GM21576 (cell line): ENCODE measurements around the gene CARD14.
"Not testable (repeated sequence)": the region's sequence is repeated elsewhere in the genome, so short reads cannot be mapped to it uniquely, and the experiment has no call there.

ENCODE experiments used
- ATAC-seq: cut with Tn5 transposase; IDR thresholded peaks from one replicate; pipeline ENCODE4 v1.9.1; 2021; ENCODE audit warnings: mild to moderate bottlenecking, moderate library complexity; ENCODE audit not compliant: unreplicated experiment

Gene CARD14

DNA sequence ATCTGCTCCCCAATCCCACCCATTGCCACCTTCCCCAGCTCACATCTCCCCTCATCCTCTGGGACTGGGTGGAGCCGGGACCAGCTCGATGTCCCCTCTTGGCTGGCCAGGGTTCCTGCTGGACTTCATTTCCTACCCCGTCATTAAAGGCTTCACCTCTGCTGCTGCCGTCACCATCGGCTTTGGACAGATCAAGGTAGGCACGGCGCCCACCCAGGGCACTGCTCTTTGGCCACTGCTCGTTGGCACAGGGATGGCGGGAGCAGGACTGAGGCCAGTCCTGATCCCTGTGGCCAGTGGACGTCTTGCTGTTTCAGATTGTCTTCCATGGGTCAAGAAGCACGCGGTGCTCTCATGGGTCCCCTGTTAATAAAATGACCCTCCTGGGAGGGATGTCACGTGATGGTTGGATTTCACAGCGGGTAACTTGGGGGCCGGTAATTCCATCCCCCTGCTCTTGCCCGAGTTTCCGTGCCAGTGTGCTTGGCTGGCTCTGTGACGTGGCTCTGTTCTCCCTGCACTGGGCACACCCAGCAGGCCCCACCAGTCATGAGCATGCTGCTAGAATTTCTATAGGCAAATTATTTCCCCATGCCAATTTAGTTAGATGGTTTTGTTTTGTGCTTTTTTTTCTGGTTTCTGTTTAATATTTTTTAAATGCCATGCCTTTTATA, 53.4 kb downstream of the CARD14 start:
- ATAC-seq, result no peak

GRCh38 chr17:80223838-80224497, 54.1 kb downstream of the CARD14 start:
- ATAC-seq, result no peak

- no peak for ATAC-seq
Measured at GRCh38 chr17:80224683-80225082, 54.9 kb downstream of the CARD14 start.

GRCh38 chr17:80225230-80225629, 55.4 kb downstream of the CARD14 start:
- no peak for ATAC-seq

- no peak for ATAC-seq
Measured at GRCh38 chr17:80227156-80227555, 57.3 kb downstream of the CARD14 start.

- no peak for ATAC-seq
Measured at GRCh38 chr17:80227666-80228065, 57.8 kb downstream of the CARD14 start.

- no peak for ATAC-seq
Measured at GRCh38 chr17:80228477-80228876, 58.6 kb downstream of the CARD14 start.

DNA sequence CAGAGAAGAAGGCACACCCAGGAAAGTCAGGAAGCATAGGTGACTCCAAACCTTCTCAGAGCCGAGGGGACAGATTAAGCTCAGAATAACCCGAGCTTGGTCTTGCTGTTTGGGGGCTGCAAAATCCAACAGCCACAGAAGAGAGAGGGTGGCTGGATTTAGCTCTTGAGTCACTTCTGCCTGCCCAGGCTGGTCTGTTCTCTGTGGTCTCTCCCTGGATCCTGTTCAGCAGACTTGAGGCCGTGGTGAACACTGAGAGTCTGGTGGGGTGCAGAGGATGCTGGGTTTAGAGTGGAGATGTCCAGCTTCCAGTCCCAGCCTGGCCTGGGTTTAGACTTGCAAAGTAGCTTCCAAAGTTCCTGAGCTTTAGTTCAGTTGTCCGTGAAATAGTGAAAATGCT, 59.2 kb downstream of the CARD14 start:
- no peak for ATAC-seq

- no peak for ATAC-seq
Measured at GRCh38 chr17:80232438-80232837, 62.6 kb downstream of the CARD14 start.

DNA sequence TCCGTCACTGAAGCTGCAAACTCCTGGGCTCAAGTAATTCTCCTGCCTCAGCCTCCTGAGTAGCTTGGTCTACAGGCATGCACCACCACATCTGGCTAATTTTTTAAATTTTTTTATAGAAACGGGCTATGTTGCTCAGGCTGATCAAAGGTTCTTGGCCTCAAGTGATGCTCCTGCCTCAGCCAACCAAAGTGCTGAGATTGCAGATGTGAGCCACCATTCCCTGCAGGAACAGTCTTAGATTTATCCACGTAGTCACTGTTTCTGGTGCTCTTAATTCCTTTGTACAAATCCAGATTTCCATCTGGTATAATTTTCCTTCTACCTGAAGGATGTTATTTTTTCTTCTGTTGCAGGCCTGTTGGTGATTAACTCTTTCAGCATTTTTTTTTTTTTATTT, 63.4 kb downstream of the CARD14 start:
- no peak for ATAC-seq

GRCh38 chr17:80236911-80237310, 67.1 kb downstream of the CARD14 start:
- no peak for ATAC-seq

- ATAC-seq, result no peak
Measured at GRCh38 chr17:80237386-80237785, 67.6 kb downstream of the CARD14 start.

DNA sequence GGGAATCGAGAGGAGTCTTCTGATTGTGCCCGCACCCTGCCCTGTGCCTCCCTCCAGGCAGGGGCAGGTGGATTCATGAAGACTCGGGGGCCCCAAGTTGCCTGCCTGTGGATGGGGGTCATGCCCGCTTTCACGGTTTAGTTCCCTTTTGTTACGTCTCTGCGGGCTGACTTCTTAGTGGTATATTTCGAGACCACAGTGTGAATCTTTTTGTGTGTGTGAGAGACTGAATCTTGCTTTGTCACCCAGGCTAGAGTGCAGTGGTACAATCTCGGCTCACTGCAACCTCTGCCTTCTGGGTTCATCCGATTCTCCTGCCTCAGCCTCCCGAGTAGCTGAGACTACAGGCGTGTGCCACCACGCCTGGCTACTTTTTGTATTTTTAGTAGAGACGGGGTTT, 72.7 kb downstream of the CARD14 start:
- ATAC-seq, result no peak

- ATAC-seq, result no peak
Measured at GRCh38 chr17:80243526-80244433, 74.0 kb downstream of the CARD14 start.

DNA sequence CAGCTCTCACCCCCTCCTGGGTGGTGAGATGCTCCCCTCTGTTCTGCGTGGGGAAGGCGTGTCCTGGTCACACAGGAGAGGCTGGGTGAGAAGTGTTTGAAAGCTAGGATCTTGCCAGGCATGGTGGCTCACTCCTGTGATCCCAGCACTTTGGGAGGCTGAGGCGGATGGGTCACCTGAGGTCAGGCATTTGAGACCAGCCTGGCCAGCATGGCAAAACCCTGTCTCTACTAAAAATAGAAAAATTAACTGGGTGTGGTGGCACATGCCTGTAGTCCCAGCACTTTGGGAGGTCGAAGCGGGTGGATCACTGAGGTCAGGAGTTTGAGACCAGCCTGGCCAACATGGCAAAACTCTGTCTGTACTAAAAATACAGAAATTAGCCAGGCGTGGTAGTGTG, 74.6 kb downstream of the CARD14 start:
- not testable (repeated sequence) for ATAC-seq

DNA sequence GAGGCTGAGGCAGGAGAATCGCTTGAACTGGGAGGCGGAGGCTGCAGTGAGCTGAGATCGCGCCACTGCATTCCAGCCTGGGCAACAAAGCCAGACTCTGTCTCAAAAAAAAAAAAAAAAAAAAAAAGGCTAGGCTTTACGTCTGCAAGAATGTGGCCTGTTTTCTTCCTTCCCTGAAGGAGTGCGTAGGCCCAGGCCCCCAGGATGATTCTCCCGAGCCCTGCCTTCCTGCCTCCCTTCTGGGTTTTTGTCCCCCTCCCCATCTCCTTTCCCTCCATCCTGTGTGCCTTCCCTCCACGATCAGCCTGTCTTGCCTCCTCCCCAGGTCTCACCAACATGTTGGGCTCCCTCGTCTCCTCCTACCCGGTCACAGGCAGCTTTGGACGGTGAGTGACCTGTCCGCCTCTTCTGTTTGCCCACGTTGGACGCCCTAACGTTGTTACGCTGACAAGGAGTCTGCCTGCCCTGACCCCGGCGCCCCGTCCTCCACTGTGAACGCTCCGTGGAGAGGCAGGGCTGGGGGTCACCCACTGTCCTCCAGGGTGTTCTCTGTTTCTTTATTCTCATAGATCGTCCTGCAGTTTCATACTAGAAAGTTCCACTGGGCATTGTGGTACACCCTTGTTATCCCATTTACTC, 75.2 kb downstream of the CARD14 start:
- ATAC-seq, result no peak

- no peak for ATAC-seq
Measured at GRCh38 chr17:80245566-80246265, 75.9 kb downstream of the CARD14 start.

DNA sequence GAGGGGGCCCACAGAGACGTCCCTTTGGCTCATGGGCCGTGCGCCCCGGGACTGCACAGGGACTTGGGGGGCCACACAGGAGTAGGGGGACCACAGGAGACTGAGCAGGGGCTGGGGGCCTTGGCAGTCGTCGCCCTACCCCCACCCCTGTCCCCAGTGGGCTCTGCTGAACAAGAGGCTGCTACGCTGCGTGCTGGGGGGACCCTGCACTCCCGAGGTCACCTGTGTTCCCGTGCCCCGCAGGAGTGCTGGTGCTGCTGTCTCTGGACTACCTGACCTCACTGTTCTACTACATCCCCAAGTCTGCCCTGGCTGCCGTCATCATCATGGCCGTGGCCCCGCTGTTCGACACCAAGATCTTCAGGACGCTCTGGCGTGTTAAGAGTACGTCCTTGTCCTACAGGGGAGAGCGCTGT, 76.4 kb downstream of the CARD14 start:
- no peak for ATAC-seq

DNA sequence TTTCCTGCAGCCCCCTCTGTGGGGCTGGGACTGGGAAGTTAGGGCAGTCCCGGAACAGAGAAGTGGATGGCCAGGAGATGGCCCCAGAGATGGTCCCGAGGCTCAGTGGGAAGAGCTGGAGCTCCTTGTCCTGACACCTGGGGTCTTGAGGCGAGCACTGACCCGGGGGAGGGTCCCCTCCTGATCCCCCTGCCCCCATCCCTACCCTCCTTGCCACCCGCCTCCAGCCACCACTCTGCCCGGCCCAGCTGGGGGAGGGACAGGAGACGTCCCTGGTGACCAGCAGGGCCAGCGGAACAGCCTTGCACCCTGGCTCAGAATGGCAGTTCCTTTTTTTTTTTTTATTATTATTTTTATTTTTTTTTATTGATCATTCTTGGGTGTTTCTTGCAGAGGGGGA, 76.9 kb downstream of the CARD14 start:
- no peak for ATAC-seq

- ATAC-seq, result no peak
Measured at GRCh38 chr17:80247561-80247960, 77.7 kb downstream of the CARD14 start.
